GM13977 (cell line): Measurements from ENCODE around the gene KIAA1755.

Experiments used
- DNase-seq: peaks from one replicate; pipeline ENCODE4 v3.0.0; 2012; ENCODE audit warnings: low spot score
- in situ Hi-C: fragments of 300-500 bp; cut with MboI; formaldehyde crosslinking; loops from one replicate; pipeline ENCODE4 v1.12.0; 2022; ENCODE audit warnings: low sequenced_read_pairs, low pct_unique_long_range_greater_than_20kb, mixed read lengths, inconsistent platforms; ENCODE audit not compliant: unreplicated experiment
- TF ChIP-seq, protein P1 (sequence below): IDR thresholded peaks from 2 replicates; pipeline ENCODE4 v1.5.1; 2012; ENCODE audit warnings: mild to moderate bottlenecking, control low read depth; ENCODE audit not compliant: insufficient read depth; ENCODE audit errors: extremely low read depth, missing control alignments

The KIAA1755 gene

GRCh38 chr20:38231531-38232121 lies 28.9 kb downstream of the KIAA1755 start:
- DNase-seq: no peak
- in situ Hi-C loops: no loop called here
- TF ChIP-seq, protein P1, sequence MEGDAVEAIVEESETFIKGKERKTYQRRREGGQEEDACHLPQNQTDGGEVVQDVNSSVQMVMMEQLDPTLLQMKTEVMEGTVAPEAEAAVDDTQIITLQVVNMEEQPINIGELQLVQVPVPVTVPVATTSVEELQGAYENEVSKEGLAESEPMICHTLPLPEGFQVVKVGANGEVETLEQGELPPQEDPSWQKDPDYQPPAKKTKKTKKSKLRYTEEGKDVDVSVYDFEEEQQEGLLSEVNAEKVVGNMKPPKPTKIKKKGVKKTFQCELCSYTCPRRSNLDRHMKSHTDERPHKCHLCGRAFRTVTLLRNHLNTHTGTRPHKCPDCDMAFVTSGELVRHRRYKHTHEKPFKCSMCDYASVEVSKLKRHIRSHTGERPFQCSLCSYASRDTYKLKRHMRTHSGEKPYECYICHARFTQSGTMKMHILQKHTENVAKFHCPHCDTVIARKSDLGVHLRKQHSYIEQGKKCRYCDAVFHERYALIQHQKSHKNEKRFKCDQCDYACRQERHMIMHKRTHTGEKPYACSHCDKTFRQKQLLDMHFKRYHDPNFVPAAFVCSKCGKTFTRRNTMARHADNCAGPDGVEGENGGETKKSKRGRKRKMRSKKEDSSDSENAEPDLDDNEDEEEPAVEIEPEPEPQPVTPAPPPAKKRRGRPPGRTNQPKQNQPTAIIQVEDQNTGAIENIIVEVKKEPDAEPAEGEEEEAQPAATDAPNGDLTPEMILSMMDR: no peak

- in situ Hi-C loops: no loop called here
- TF ChIP-seq, protein P1: no peak
- DNase-seq: peak; percentile 6
These were observed 29.5 kb downstream of the KIAA1755 start for GRCh38 chr20:38230957-38231526.

DNA sequence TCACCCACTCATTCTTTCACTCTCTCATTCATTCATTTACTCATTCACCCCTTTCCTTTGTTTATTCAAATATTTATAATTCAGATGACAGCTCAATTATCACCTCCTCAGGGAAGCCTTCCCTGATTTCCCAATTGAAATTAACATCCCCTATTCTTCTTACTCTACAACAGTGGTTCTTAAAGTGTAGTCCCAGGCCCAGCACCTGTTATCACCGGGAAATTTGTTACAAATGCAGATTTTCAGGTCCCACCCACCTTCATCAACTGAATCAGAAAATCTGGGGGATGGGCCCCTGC lies 30.3 kb downstream of the KIAA1755 start:
- in situ Hi-C loops: no loop called here

DNA sequence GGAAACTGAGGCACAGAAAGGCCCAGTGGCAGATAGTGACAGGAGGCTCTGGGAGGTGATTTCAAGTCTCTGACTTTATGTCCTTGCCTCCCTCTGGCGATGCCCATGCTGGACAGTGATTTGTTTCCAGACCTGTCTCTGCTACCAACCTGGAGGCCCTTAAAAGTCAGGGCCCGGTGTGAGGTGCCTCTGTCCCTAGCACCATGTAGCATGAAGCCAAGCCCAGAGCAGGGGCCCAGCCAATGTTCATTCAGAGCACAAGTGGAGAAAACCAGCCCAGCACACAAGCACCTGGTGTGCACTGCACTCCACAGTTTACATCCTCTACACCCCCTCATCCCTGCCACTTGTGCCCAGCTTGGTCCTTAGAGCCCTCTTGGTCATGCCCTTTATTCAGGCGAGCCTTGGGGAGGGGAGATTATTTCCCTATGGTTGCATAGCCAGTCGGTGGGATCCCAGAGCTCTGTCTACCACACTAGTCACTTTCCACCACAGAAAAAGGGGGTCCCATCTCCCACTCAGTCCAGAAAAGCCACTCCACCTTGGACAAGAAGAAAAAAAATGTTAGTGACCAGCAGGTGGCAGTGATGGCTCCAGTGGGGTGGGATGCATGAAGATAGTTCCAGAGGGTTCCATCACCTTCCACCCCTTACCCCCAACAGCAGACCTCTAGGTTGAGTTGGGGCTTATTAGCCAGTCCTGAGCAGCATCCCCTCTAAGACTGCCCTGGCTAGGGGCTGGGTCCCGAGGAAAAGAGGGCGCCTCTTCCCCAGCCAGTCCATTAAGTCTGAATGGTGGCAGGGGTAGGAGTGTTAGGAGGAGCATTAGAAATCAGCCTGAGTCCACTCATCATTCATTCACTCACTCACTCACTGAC lies 30.9 kb downstream of the KIAA1755 start:
- in situ Hi-C loops: loop anchor here (10.0 kb wide), 1 partner anchor 175 kb away; no protein-coding TSS in a partner anchor
- TF ChIP-seq, protein P1: peak; percentile 54
- DNase-seq: peak; percentile 61

More for the DNA sequence above, 30.3 kb downstream of the KIAA1755 start:
- DNase-seq: no peak
- TF ChIP-seq, protein P1: no peak

DNA sequence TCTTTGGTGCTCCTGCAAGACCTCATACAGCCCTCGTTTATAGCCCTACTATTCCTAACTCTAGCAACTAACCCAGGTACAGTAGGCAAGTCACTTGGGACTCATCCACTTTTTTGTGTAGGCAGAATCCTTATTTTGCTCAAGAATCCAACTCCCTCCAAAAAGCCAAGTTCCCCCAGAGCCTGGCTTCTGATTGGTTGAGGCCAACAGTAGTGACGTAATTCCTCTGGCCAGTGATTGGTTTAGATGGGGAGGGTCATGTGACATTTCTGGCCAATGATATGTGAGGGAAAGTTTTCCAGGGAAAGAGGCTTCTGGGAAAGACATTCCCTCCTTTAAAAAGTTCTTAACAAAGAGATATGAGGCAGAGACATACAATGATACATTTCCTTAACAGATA lies 32.1 kb downstream of the KIAA1755 start:
- peak; percentile 21 for DNase-seq
- TF ChIP-seq, protein P1: no peak
- in situ Hi-C loops: loop anchor here (10.0 kb wide), 1 partner anchor 174 kb away; no protein-coding TSS in a partner anchor

GRCh38 chr20:38227420-38228360 lies 32.8 kb downstream of the KIAA1755 start:
- DNase-seq: peak; percentile 5
- in situ Hi-C loops: loop anchor here (10.0 kb wide), 1 partner anchor 173 kb away; no protein-coding TSS in a partner anchor
- TF ChIP-seq, protein P1: no peak
